ENCODE data around the gene FAM89B. TPM values are rescaled to one million over a fixed set of nuclear protein-coding genes. Genes with fewer than 3 reads are reported as not detected.

The FAM89B gene
- polyA plus RNA-seq, 1 experiment = 28.8 TPM

DNA sequence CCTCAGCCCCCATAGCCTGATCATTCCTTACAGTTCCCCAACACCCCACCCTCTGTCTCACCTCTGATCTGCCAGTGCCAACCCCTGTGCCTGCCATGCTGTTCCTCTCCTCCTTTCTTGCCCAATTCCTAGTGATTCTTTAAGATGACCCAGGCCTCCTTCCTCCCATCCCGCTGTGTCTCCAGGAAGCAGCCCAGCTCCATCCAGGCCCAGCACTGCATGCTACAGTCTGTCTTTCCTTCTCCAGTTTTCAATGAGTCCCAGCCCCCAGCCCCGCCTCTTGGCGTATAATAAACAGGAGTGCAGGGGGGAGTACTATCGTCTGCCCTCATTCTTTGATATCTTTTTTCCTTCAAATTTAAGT lies 26.5 kb upstream of the FAM89B start:
- no peaks in the 10 kb centered on the region for H3K27me3 ChIP-seq (ENCODE audit: control insufficient read depth, insufficient read depth, low read length)
- ChIA-PET POLR2A (no interaction called here), CTCF (no interaction called here)

GRCh38 chr11:65546217-65546958 lies 25.9 kb upstream of the FAM89B start:
- TF ChIP-seq CTCF (IDR thresholded peaks at IDR 0.05; ENCODE audit: low read depth, low read length) = no peak
- ChIA-PET CTCF (no interaction called here), POLR2A (no interaction called here)
- Histone ChIP-seq H3K27ac (ENCODE audit: low read depth, low read length) (no peak overlapping the region), H3K27me3 (ENCODE audit: control insufficient read depth, insufficient read depth, low read length) (no peaks in the 10 kb centered on the region), H3K4me3 (ENCODE audit: low read depth, low read length) (no peak overlapping the region), H3K9me3 (ENCODE audit: control insufficient read depth, insufficient read depth, low read length) (no peaks in the 10 kb centered on the region; the same call in 1 of the 2 replicates)
- no peak for DNase-seq (ENCODE audit: low read depth, low spot score)

More for the DNA sequence above, 26.5 kb upstream of the FAM89B start:
- H3K4me3 ChIP-seq (ENCODE audit: low read depth, low read length) = no peak overlapping the region
- no peak overlapping the region for H3K27ac ChIP-seq (ENCODE audit: low read depth, low read length)
- no peak for DNase-seq (ENCODE audit: low read depth, low spot score)
- H3K9me3 ChIP-seq (ENCODE audit: control insufficient read depth, insufficient read depth, low read length) = no peaks in the 10 kb centered on the region; the same call in 1 of the 2 replicates
- no peak for TF ChIP-seq CTCF (IDR thresholded peaks at IDR 0.05; ENCODE audit: low read depth, low read length)

- Histone ChIP-seq H3K27me3 (ENCODE audit: control insufficient read depth, insufficient read depth, low read length) (no peaks in the 10 kb centered on the region), H3K4me3 (ENCODE audit: low read depth, low read length) (no peak overlapping the region), H3K9me3 (ENCODE audit: control insufficient read depth, insufficient read depth, low read length) (peaks cover 4% of the 10 kb centered on the region; the same call in 1 of the 2 replicates), H3K27ac (ENCODE audit: low read depth, low read length) (no peak overlapping the region)
- CTCF ChIA-PET = no interaction called here
- no peak for TF ChIP-seq CTCF (IDR thresholded peaks at IDR 0.05; ENCODE audit: low read depth, low read length)
- POLR2A ChIA-PET = no interaction called here
- no peak for DNase-seq (ENCODE audit: low read depth, low spot score)
Observed at GRCh38 chr11:65547446-65548125, 24.8 kb upstream of the FAM89B start.

DNA sequence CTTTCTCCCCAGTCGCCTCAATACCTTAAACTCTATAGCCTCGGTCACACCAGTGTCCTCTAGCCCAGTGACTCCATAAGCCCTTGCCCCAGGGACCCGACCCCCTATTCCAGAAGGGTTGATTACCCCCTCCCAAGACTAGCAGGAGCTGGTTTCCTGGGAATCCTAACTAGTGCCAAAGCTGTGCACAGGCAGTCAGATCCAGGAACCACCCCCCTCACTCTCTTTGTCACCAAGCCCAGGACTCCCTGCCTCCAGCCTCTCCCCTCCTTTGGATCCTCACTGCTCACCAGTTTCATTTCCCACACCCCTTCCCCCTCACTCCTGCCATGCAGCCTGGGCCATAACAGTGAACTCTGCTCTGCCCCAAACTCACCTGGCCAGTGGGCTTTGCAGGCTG lies 23.9 kb upstream of the FAM89B start:
- Histone ChIP-seq H3K9me3 (ENCODE audit: control insufficient read depth, insufficient read depth, low read length) (peaks cover 4% of the 10 kb centered on the region; the same call in 1 of the 2 replicates), H3K4me3 (ENCODE audit: low read depth, low read length) (no peak overlapping the region), H3K27me3 (ENCODE audit: control insufficient read depth, insufficient read depth, low read length) (no peaks in the 10 kb centered on the region), H3K27ac (ENCODE audit: low read depth, low read length) (no peak overlapping the region)
- TF ChIP-seq CTCF (IDR thresholded peaks at IDR 0.05; ENCODE audit: low read depth, low read length) = no peak
- no peak for DNase-seq (ENCODE audit: low read depth, low spot score)
- POLR2A ChIA-PET = no interaction called here
- CTCF ChIA-PET = no interaction called here

DNA sequence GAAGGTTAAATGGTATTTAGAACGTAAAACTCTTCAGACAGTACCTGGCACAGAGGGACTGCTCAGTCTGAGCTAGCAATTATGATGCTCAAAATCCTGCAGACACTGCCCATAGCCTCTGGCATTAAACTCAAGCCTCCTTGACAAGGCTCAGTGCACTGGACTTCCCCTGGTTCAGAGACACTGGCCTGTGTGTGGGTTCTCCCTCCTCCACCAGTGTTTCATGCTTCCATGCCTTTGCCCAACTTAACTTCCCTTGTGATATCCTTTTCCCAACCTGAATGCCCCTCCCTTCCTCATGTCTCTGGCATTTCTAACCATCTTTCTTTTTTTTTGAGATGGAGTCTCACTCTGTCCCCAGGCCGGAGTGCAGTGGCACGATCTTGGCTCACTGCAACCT lies 23.2 kb upstream of the FAM89B start:
- peaks cover 4% of the 10 kb centered on the region; the same call in 1 of the 2 replicates for H3K9me3 ChIP-seq (ENCODE audit: control insufficient read depth, insufficient read depth, low read length)
- CTCF ChIA-PET = no interaction called here
- no peak overlapping the region for H3K4me3 ChIP-seq (ENCODE audit: low read depth, low read length)
- DNase-seq (ENCODE audit: low read depth, low spot score) = no peak
- H3K27me3 ChIP-seq (ENCODE audit: control insufficient read depth, insufficient read depth, low read length) = no peaks in the 10 kb centered on the region
- H3K27ac ChIP-seq (ENCODE audit: low read depth, low read length) = no peak overlapping the region
- POLR2A ChIA-PET = no interaction called here
- no peak for TF ChIP-seq CTCF (IDR thresholded peaks at IDR 0.05; ENCODE audit: low read depth, low read length)
